ENCODE data around the gene CHML. TPM values are rescaled to one million over a fixed set of nuclear protein-coding genes. Genes with fewer than 3 reads are reported as not detected.
"Not testable (repeated sequence)": the region's sequence is repeated elsewhere in the genome, so short reads cannot be mapped to it uniquely, and the experiment has no call there.

The CHML gene
- total and polyA plus RNA-seq, 2 of the 8 experiments (the other 6 are each of a cell fraction or from before 2014, with no cell fraction given) = 11.5 to 82.4 TPM

- POLR2A ChIA-PET (ENCODE audit: partially characterized antibody); H3K4me3 ChIP-seq (ENCODE audit: extremely low read depth in 1 of 4, insufficient read depth in 2 of 4, low read depth in 3 of 4, low read length in 4 of 4); H3K79me1 ChIP-seq (ENCODE audit: low read depth, low read length); CTCF ChIA-PET (ENCODE audit: partially characterized antibody); H4K5ac ChIP-seq (ENCODE audit: insufficient read length, low read depth, low read length); H3K23me2 ChIP-seq (ENCODE audit: low read depth, low read length); H3K79me2 ChIP-seq (ENCODE audit: control insufficient read depth in 1 of 2, insufficient read depth in 2 of 2, low read length in 2 of 2); H2AK5ac ChIP-seq (ENCODE audit: low read depth, low read length); H3K18ac ChIP-seq (ENCODE audit: extremely low read depth, low read length); H4K91ac ChIP-seq (replicated peaks; ENCODE audit: insufficient read length, low read length); H2AFZ ChIP-seq (ENCODE audit: low read length); H2BK20ac ChIP-seq (ENCODE audit: low read length); H3K27me3 ChIP-seq (replicated peaks in 1 of 4; ENCODE audit: control insufficient read depth in 3 of 4, extremely low read depth in 1 of 4, insufficient read depth in 3 of 4, low read length in 3 of 4); H3K4me2 ChIP-seq (ENCODE audit: insufficient read depth in 1 of 2, low read depth in 2 of 2, low read length in 2 of 2); H2BK12ac ChIP-seq (ENCODE audit: low read depth, low read length); DNase-seq (ENCODE audit: low read depth in 1 of 2, low spot score in 2 of 2); H3K4ac ChIP-seq (replicated peaks; ENCODE audit: insufficient read length, low read depth, low read length); H3K4me1 ChIP-seq (replicated peaks in 1 of 4; ENCODE audit: control insufficient read depth in 3 of 4, insufficient read depth in 4 of 4, low read length in 3 of 4); H3K14ac ChIP-seq (ENCODE audit: insufficient read length); H3K9me3 ChIP-seq (ENCODE audit: insufficient read depth in 2 of 2, low read depth in 1 of 2, low read length in 1 of 2); H4K8ac ChIP-seq (ENCODE audit: extremely low read depth, insufficient read depth, low read length); H2BK5ac ChIP-seq (ENCODE audit: low read depth, low read length); H3K36me3 ChIP-seq (ENCODE audit: control insufficient read depth in 2 of 4, insufficient read depth in 4 of 4, low read length in 3 of 4); H3K27ac ChIP-seq (ENCODE audit: low read depth, low read length); H4K20me1 ChIP-seq (replicated peaks in 1 of 2; ENCODE audit: control insufficient read depth in 1 of 2, insufficient read depth in 2 of 2, low read length in 2 of 2); FAIRE-seq; H2BK120ac ChIP-seq (replicated peaks; ENCODE audit: low read depth, low read length); H3K9ac ChIP-seq (replicated peaks in 1 of 4; ENCODE audit: extremely low read depth in 1 of 4, low read depth in 3 of 4, low read length in 3 of 4); H2BK15ac ChIP-seq (ENCODE audit: low read length); H3K23ac ChIP-seq (ENCODE audit: insufficient read length); H3K56ac ChIP-seq (replicated peaks; ENCODE audit: insufficient read length, low read depth, low read length): not testable (repeated sequence)
- 79% methylated on average over 4 of the region's 4 CpGs; no CpG with 5 or more reads in 1 of the 2 experiments for WGBS, 2 experiments (ENCODE audit: extremely low coverage in 1 of 2, insufficient coverage in 1 of 2, insufficient read length in 1 of 2, insufficient replicate concordance in 2 of 2, low coverage in 1 of 2, low lambda C conversion rate in 2 of 2, missing lambda C conversion rate in 1 of 2)
These were observed 41.8 kb upstream of the CHML start for GRCh38 chr1:241681861-241682448.

All from H1 (cell line).